Activated B cell treated with CpG ODN at 0.5 μM for 24 hours (primary cell): ENCODE data around the gene AMIGO1. TPM values are rescaled to one million over a fixed set of nuclear protein-coding genes. Genes with fewer than 3 reads are reported as not detected.

ENCODE experiments used
- ATAC-seq: fragments of 200-7000 bp; cut with Tn5 transposase; one replicate; pipeline ENCODE4 v1.10.0; 2021; ENCODE audit warnings: low read depth, mild to moderate bottlenecking, moderate library complexity
- CTCF ChIA-PET: fragments of 350-600 bp; sonication (Branson Sonifier 250); formaldehyde crosslinking; loops from one replicate; lab custom pipeline; 2021; ENCODE audit warnings: antibody characterized with exemption; lab: Charles Lee
- POLR2A ChIA-PET: fragments of 350-600 bp; sonication (Branson Sonifier 250); formaldehyde crosslinking; loops from one replicate; lab custom pipeline; 2021; ENCODE audit warnings: antibody characterized with exemption; lab: Charles Lee
- DNase-seq: peaks from one replicate; pipeline ENCODE4 v3.0.0; 2022
- H3K27ac Mint-ChIP-seq: one replicate; pipeline ENCODE4 v1.8.0; 2020; ENCODE audit warnings: mixed read lengths
- H3K27me3 Mint-ChIP-seq: one replicate; pipeline ENCODE4 v1.8.0; 2021; ENCODE audit warnings: mixed read lengths
- H3K36me3 Mint-ChIP-seq: one replicate; pipeline ENCODE4 v1.8.0; 2021; ENCODE audit warnings: low read depth, mixed read lengths
- H3K4me1 Mint-ChIP-seq: one replicate; pipeline ENCODE4 v1.8.0; 2021; ENCODE audit warnings: mixed read lengths
- H3K4me3 Mint-ChIP-seq: one replicate; pipeline ENCODE4 v1.8.0; 2020; ENCODE audit warnings: mild to moderate bottlenecking, mixed read lengths
- H3K9me3 Mint-ChIP-seq: one replicate; pipeline ENCODE4 v1.8.0; 2020; ENCODE audit warnings: mixed read lengths
- intact Hi-C: fragments of 100-400 bp; cut with micrococcal nuclease; formaldehyde crosslinking; loops from one replicate; pipeline ENCODE4 v1.15.1; 2024
- total RNA-seq: library from RNA; stranded (reverse); gene quantifications from 2 replicates; pipeline ENCODE4 v1.2.3, GENCODE V29; 2022
- TF ChIP-seq, protein P1 (sequence below): fragments of 200-600 bp; IDR thresholded peaks from one replicate; pipeline ENCODE4 v1.8.0; 2022; ENCODE audit warnings: antibody characterized with exemption, mild to moderate bottlenecking

AMIGO1 gene
- total RNA-seq, 1 donor from 2014 or later: 0.53 TPM

DNA sequence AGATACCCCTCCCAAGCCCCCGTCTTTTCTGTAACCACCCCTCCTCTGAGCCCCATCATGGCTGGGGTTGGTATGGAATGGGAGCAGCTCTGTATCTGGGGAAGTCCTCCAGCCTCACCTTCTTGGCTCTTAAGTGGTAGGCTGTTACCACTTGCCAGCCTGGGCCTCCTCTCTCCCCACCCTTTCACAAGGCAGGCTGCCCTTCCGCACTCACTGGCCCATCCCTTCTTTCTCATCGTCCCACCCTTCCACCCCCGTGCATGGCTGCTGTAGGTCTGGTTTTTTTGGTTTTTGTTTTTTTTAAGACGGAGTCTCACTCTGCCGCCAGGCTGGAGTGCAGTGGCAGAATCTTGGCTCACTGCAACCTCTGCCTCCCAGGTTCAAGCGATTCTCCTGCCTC, 10.4 kb downstream of the AMIGO1 start:
- no peak overlapping the region for H3K27ac Mint-ChIP-seq
- intact Hi-C loops: no loop called here
- no peaks in the 10 kb centered on the region for H3K9me3 Mint-ChIP-seq
- ATAC-seq: no peak
- no peaks in the 10 kb centered on the region for H3K27me3 Mint-ChIP-seq
- no peak overlapping the region for H3K4me3 Mint-ChIP-seq
- ChIA-PET CTCF (interaction anchor here (1.0 to 23.7 kb wide), 4 partner anchors 14 to 141 kb away, joined by 4 to 375 read pairs (median 6); no protein-coding TSS in a partner anchor), POLR2A (no interaction called here)
- TF ChIP-seq, protein P1, sequence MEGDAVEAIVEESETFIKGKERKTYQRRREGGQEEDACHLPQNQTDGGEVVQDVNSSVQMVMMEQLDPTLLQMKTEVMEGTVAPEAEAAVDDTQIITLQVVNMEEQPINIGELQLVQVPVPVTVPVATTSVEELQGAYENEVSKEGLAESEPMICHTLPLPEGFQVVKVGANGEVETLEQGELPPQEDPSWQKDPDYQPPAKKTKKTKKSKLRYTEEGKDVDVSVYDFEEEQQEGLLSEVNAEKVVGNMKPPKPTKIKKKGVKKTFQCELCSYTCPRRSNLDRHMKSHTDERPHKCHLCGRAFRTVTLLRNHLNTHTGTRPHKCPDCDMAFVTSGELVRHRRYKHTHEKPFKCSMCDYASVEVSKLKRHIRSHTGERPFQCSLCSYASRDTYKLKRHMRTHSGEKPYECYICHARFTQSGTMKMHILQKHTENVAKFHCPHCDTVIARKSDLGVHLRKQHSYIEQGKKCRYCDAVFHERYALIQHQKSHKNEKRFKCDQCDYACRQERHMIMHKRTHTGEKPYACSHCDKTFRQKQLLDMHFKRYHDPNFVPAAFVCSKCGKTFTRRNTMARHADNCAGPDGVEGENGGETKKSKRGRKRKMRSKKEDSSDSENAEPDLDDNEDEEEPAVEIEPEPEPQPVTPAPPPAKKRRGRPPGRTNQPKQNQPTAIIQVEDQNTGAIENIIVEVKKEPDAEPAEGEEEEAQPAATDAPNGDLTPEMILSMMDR: no peak
- peaks cover 53% of the 10 kb centered on the region for H3K36me3 Mint-ChIP-seq
- peaks cover 55% of the 10 kb centered on the region for H3K4me1 Mint-ChIP-seq
- DNase-seq: no peak

DNA sequence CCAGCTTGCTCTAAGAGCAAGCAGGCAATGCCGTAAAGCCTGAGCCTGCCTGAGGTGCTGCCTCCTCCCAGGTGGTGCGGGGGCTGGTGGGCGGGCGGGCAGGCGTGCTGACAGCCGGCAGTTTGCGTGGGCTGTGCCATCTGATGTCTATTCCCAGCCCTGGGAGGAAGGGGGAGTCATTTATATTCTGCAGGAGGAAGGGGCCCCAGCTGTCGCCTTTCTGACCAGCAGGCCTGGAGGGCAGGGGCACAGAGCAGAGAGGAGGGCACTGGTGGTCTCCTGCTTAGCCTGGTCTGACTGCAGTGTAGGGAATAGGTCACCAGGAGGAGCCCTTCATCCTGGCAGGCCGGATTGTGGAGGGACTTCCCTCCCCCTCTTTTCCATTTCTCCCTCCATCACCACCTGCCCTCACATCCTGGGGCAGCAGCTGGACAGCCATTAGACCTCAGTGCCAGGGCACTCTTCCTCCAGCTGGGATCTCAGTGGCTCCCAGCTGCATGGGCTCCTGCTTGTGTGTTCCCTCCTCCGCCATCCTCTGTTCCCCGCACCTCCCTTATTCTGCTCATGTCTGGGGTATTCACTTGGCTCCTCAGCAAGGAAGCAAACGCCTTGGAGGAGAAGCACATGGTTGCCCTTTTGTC, 11.2 kb downstream of the AMIGO1 start:
- peaks cover 55% of the 10 kb centered on the region for H3K36me3 Mint-ChIP-seq
- DNase-seq (no peak), ATAC-seq (no peak)
- POLR2A ChIA-PET: no interaction called here
- intact Hi-C loops: no loop called here
- CTCF ChIA-PET: interaction anchor here (0.9 to 23.7 kb wide), 7 partner anchors 11 to 486 kb away, joined by 3 to 375 read pairs (median 4); partner anchors contain the start of genes AHCYL1 and AMIGO1
- TF ChIP-seq, protein P1: no peak
- H3K4me1 Mint-ChIP-seq: peaks cover 60% of the 10 kb centered on the region
- H3K9me3 Mint-ChIP-seq: no peaks in the 10 kb centered on the region
- H3K27me3 Mint-ChIP-seq: no peaks in the 10 kb centered on the region
- H3K4me3 Mint-ChIP-seq: no peak overlapping the region
- no peak overlapping the region for H3K27ac Mint-ChIP-seq

DNA sequence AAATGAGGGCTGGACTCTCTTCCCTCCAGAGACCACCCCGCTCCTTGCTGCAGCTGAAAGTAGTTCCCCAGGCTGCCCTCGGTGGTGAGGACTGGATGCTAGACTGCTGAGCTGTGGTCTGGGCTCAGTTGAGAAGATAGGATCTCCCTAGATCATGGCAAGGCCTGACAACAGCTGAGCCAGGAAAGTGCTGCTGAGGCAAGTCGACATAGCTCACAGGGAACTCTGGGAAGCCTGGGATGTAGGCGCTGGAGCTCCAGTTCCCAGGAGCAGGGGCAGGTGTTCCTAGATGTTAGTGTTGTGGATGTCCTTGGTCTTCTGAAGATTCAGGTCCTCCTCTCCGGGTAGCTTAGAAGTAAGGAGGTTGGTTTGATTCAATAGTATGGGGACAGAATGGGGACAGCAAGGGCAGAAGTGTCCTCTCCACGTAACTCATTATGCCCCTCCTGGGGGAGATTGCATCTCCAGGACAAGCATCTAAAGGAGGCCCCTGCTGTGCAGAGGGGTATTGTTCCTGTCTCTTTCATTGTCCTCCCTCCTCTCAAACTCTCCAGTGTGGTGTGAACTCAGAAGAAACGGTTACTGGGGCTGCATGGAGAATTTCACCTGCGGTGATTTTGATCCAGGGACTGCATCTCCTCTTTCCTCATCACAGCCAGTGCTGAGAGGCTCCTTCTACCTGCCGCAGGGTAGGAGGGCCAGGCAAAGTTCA, 11.9 kb downstream of the AMIGO1 start:
- TF ChIP-seq, protein P1: no peak
- intact Hi-C loops: no loop called here
- DNase-seq (no peak), ATAC-seq (no peak)
- Mint-ChIP-seq H3K27ac (no peak overlapping the region), H3K27me3 (no peaks in the 10 kb centered on the region), H3K36me3 (peaks cover 53% of the 10 kb centered on the region), H3K4me3 (no peak overlapping the region), H3K9me3 (no peaks in the 10 kb centered on the region), H3K4me1 (peaks cover 53% of the 10 kb centered on the region)
- POLR2A ChIA-PET: interaction anchor here (0.8 kb wide), 1 partner anchor 72 kb away, joined by 3 read pairs; no protein-coding TSS in a partner anchor
- CTCF ChIA-PET: interaction anchor here (0.9 to 23.7 kb wide), 9 partner anchors 9 to 487 kb away, joined by 3 to 375 read pairs (median 4); partner anchors contain the start of genes AHCYL1, AMIGO1 and ATXN7L2

DNA sequence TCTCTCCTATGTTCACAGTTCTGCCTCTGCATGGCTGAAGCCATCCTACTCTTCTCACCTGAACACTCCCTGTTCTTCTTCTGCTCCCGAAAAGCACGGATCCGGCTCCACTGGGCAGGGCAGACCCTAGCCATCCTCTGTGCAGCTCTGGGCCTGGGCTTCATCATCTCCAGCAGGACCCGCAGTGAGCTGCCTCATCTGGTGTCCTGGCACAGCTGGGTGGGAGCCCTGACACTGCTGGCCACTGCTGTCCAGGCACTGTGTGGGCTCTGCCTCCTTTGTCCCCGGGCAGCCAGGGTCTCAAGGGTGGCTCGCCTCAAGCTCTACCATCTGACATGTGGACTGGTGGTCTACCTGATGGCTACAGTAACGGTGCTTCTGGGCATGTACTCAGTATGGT, 13.8 kb downstream of the AMIGO1 start:
- Mint-ChIP-seq H3K4me1 (peaks cover 42% of the 10 kb centered on the region), H3K4me3 (peak overlapping the region; percentile 50), H3K9me3 (no peaks in the 10 kb centered on the region), H3K27ac (no peak overlapping the region), H3K27me3 (no peaks in the 10 kb centered on the region), H3K36me3 (peaks cover 45% of the 10 kb centered on the region)
- intact Hi-C loops: no loop called here
- CTCF ChIA-PET: interaction anchor here (23.7 kb wide), 1 partner anchor 35 kb away, joined by 375 read pairs; no protein-coding TSS in a partner anchor
- TF ChIP-seq, protein P1: no peak
- DNase-seq (no peak), ATAC-seq (no peak)
- POLR2A ChIA-PET: no interaction called here
